ENCODE results near the gene KIF1A. TPM values are rescaled to one million over a fixed set of nuclear protein-coding genes. Genes with fewer than 3 reads are reported as not detected.

The KIF1A gene
- total and polyA plus RNA-seq, 2 of the 13 experiments (the other 11 are each of a cell fraction or from before 2014, with no cell fraction given) = 0.01 TPM; not detected in 1

GRCh38 chr2:240778426-240778825 lies 41.6 kb downstream of the KIF1A start:
- in situ Hi-C loops (cut with HindIII; ENCODE audit: extremely low pct_ligation_motif_present, low pct_unique_long_range_greater_than_20kb) = no loop called here
- H3K79me2 ChIP-seq (ENCODE audit: insufficient read depth, low read length) = no peaks in the 10 kb centered on the region
- H3K36me3 ChIP-seq (replicated peaks in 1 of 2; ENCODE audit: control insufficient read depth in 1 of 2, insufficient read depth in 2 of 2, low read length in 2 of 2) = no peaks in the 10 kb centered on the region
- no peak overlapping the region for H3K9ac ChIP-seq (ENCODE audit: insufficient read depth, low read depth, low read length)
- ATAC-seq (no peak), FAIRE-seq (no peak), DNase-seq (ENCODE audit: low spot score) (no peak)
- ChIA-PET CTCF (ENCODE audit: low intra/inter-chr PET ratio, low total read pairs) (no interaction called here), POLR2A (no interaction called here)
- WGBS (ENCODE audit: low lambda C conversion rate) = 53% methylated on average over 26 of the region's 26 CpGs
- peaks cover 4% of the 10 kb centered on the region; the same call in 1 of the 2 replicates for H4K20me1 ChIP-seq (ENCODE audit: insufficient read depth, low read length)
- no peaks in the 10 kb centered on the region for H3K4me1 ChIP-seq (ENCODE audit: insufficient read depth, low read length)
- no peaks in the 10 kb centered on the region for H3K9me3 ChIP-seq (ENCODE audit: low read length)
- no peak overlapping the region for H3K27ac ChIP-seq (ENCODE audit: extremely low read length, insufficient read depth, low read length)
- intact Hi-C loops (cut with micrococcal nuclease; ENCODE audit: unreplicated experiment) = no loop called here
- no peak overlapping the region for H2AFZ ChIP-seq (ENCODE audit: low read length)
- no peak overlapping the region for H3K4me3 ChIP-seq (replicated peaks in 1 of 3; ENCODE audit: insufficient read depth in 1 of 3, low read depth in 2 of 3, low read length in 3 of 3)
- BruUV-seq (replicated peaks) = no TSS peak
- H3K27me3 ChIP-seq (ENCODE audit: control insufficient read depth in 1 of 2, insufficient read depth in 2 of 2, low read length in 2 of 2) = peaks cover 27 to 84% of the 10 kb centered on the region in 2 experiments
- no peak overlapping the region for H3K4me2 ChIP-seq (ENCODE audit: low read depth, low read length)
- no peak for TF ChIP-seq STAT6 (CRISPR knock-in tag; IDR thresholded peaks at IDR 0.05; ENCODE audit: borderline replicate concordance)
- TF ChIP-seq, protein P1, sequence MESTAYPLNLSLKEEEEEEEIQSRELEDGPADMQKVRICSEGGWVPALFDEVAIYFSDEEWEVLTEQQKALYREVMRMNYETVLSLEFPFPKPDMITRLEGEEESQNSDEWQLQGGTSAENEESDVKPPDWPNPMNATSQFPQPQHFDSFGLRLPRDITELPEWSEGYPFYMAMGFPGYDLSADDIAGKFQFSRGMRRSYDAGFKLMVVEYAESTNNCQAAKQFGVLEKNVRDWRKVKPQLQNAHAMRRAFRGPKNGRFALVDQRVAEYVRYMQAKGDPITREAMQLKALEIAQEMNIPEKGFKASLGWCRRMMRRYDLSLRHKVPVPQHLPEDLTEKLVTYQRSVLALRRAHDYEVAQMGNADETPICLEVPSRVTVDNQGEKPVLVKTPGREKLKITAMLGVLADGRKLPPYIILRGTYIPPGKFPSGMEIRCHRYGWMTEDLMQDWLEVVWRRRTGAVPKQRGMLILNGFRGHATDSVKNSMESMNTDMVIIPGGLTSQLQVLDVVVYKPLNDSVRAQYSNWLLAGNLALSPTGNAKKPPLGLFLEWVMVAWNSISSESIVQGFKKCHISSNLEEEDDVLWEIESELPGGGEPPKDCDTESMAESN (CRISPR knock-in tag; conservative IDR thresholded peaks at IDR 0.05) = no peak
- TF ChIP-seq TGIF2 (CRISPR knock-in tag; IDR thresholded peaks at IDR 0.05) = no peak
- TF ChIP-seq ZNF121 (CRISPR knock-in tag; IDR thresholded peaks at IDR 0.05) = no peak
- TF ChIP-seq, protein P2, sequence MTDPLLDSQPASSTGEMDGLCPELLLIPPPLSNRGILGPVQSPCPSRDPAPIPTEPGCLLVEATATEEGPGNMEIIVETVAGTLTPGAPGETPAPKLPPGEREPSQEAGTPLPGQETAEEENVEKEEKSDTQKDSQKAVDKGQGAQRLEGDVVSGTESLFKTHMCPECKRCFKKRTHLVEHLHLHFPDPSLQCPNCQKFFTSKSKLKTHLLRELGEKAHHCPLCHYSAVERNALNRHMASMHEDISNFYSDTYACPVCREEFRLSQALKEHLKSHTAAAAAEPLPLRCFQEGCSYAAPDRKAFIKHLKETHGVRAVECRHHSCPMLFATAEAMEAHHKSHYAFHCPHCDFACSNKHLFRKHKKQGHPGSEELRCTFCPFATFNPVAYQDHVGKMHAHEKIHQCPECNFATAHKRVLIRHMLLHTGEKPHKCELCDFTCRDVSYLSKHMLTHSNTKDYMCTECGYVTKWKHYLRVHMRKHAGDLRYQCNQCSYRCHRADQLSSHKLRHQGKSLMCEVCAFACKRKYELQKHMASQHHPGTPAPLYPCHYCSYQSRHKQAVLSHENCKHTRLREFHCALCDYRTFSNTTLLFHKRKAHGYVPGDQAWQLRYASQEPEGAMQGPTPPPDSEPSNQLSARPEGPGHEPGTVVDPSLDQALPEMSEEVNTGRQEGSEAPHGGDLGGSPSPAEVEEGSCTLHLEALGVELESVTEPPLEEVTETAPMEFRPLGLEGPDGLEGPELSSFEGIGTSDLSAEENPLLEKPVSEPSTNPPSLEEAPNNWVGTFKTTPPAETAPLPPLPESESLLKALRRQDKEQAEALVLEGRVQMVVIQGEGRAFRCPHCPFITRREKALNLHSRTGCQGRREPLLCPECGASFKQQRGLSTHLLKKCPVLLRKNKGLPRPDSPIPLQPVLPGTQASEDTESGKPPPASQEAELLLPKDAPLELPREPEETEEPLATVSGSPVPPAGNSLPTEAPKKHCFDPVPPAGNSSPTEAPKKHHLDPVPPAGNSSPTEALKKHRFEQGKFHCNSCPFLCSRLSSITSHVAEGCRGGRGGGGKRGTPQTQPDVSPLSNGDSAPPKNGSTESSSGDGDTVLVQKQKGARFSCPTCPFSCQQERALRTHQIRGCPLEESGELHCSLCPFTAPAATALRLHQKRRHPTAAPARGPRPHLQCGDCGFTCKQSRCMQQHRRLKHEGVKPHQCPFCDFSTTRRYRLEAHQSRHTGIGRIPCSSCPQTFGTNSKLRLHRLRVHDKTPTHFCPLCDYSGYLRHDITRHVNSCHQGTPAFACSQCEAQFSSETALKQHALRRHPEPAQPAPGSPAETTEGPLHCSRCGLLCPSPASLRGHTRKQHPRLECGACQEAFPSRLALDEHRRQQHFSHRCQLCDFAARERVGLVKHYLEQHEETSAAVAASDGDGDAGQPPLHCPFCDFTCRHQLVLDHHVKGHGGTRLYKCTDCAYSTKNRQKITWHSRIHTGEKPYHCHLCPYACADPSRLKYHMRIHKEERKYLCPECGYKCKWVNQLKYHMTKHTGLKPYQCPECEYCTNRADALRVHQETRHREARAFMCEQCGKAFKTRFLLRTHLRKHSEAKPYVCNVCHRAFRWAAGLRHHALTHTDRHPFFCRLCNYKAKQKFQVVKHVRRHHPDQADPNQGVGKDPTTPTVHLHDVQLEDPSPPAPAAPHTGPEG (CRISPR knock-in tag; IDR thresholded peaks at IDR 0.05) = no peak
- TF ChIP-seq, protein P3, sequence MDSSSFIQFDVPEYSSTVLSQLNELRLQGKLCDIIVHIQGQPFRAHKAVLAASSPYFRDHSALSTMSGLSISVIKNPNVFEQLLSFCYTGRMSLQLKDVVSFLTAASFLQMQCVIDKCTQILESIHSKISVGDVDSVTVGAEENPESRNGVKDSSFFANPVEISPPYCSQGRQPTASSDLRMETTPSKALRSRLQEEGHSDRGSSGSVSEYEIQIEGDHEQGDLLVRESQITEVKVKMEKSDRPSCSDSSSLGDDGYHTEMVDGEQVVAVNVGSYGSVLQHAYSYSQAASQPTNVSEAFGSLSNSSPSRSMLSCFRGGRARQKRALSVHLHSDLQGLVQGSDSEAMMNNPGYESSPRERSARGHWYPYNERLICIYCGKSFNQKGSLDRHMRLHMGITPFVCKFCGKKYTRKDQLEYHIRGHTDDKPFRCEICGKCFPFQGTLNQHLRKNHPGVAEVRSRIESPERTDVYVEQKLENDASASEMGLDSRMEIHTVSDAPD (CRISPR knock-in tag; IDR thresholded peaks at IDR 0.05) = no peak
- TF ChIP-seq ZBTB14 (CRISPR knock-in tag; IDR thresholded peaks at IDR 0.05) = no peak
- TF ChIP-seq ZBTB33 (CRISPR knock-in tag; IDR thresholded peaks at IDR 0.05) = no peak
